Central memory CD8-positive, alpha-beta T cell (primary cell): ENCODE measurements around the gene USO1.
"Not testable (repeated sequence)": the region's sequence is repeated elsewhere in the genome, so short reads cannot be mapped to it uniquely, and the experiment has no call there.

Experiments
- ATAC-seq: fragments of 150-1000 bp; cut with Tn5 transposase; replicated peaks from 2 replicates; pipeline ENCODE4 v1.10.0; 2022; ENCODE audit warnings: mild to moderate bottlenecking, moderate FRiP score, moderate number of reproducible peaks; ENCODE audit not compliant: poor library complexity, severe bottlenecking; ENCODE audit errors: extremely low read depth
- DNase-seq, 2 donors: peaks; one replicate each; pipeline ENCODE4 v3.0.0; 2021; ENCODE audit warnings: low spot score in 2 of 2
- H3K27ac Mint-ChIP-seq: one replicate; pipeline ENCODE4 v1.8.0; 2022; ENCODE audit warnings: low read depth, mild to moderate bottlenecking, moderate library complexity, mixed read lengths
- H3K27me3 Mint-ChIP-seq: one replicate; pipeline ENCODE4 v1.8.0; 2022; ENCODE audit warnings: mixed read lengths
- H3K36me3 Mint-ChIP-seq: one replicate; pipeline ENCODE4 v1.8.0; 2022; ENCODE audit warnings: mild to moderate bottlenecking, moderate library complexity, mixed read lengths; ENCODE audit not compliant: insufficient read depth
- H3K4me1 Mint-ChIP-seq: one replicate; pipeline ENCODE4 v1.8.0; 2022; ENCODE audit warnings: mixed read lengths
- H3K4me3 Mint-ChIP-seq: one replicate; pipeline ENCODE4 v1.8.0; 2022; ENCODE audit warnings: mild to moderate bottlenecking, moderate library complexity, mixed read lengths
- H3K9me3 Mint-ChIP-seq: one replicate; pipeline ENCODE4 v1.8.0; 2022; ENCODE audit warnings: mixed read lengths

The USO1 gene

DNA sequence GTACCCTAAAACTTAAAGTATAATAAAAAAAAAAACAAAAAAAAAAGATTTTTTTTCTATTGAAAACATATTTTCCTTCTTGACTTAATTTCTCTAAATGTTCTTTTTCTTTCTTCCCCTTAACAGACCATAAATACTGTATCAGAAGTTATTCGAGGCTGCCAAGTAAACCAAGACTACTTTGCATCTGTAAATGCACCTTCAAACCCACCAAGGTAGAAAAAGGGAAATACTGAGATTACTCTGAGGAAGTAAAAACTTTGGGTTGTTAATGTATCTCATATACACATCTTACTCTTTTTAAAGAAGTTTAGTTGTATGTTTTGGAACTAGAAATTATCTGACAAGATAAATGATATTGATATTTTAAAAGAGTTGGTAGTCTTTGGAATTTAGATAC, 65.6 kb downstream of the USO1 start:
- no peak overlapping the region for H3K27ac Mint-ChIP-seq
- peaks cover 5% of the 10 kb centered on the region for H3K4me1 Mint-ChIP-seq
- DNase-seq, result no peak
- ATAC-seq, result no peak
- no peak overlapping the region for H3K4me3 Mint-ChIP-seq
- no peaks in the 10 kb centered on the region for H3K9me3 Mint-ChIP-seq
- H3K27me3 Mint-ChIP-seq, result no peaks in the 10 kb centered on the region
- peaks cover 45% of the 10 kb centered on the region for H3K36me3 Mint-ChIP-seq

DNA sequence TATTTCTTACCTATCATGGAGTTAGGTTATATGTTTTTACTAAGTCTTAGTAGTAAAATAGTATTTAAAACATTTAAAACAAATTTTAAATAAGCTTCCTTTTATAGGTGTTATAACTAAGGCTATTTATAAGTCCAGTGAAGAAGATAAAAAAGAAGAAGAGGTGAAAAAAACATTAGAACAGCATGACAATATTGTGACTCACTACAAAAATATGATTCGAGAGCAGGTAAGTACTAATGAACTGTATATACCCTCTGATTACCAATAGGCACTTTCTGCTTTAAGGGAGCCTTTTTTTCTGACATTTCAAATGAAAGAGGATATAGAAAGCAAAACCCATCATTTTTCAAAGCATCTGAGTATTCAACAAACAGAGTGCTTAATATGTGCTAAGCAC, 76.6 kb downstream of the USO1 start:
- peaks cover 46% of the 10 kb centered on the region for H3K36me3 Mint-ChIP-seq
- DNase-seq (no peak), ATAC-seq (no peak)
- H3K27me3 Mint-ChIP-seq, result no peaks in the 10 kb centered on the region
- H3K9me3 Mint-ChIP-seq, result no peaks in the 10 kb centered on the region
- no peak overlapping the region for H3K4me3 Mint-ChIP-seq
- H3K27ac Mint-ChIP-seq, result no peak overlapping the region
- no peaks in the 10 kb centered on the region for H3K4me1 Mint-ChIP-seq

DNA sequence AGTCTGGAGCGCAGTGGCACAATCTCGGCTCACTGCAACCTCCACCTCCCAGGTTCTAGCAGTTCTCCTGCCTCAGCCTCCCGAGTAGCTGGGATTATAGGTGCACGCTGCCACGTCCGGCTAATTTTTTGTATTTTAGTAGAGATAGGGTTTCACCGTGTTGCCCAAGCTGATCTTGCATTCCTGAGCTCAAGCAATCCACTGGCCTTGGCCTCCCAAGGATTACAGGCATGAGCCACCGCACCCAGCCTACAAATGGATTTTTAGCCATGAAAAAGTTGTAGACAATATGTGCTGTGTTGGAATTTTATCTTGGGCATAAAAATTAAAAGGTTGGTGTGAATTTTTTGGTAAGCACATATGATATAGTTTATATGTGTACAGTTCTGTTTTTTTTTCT, 81.7 kb downstream of the USO1 start:
- not testable (repeated sequence) for H3K9me3 Mint-ChIP-seq, H3K4me1 Mint-ChIP-seq, H3K27ac Mint-ChIP-seq, H3K27me3 Mint-ChIP-seq, H3K4me3 Mint-ChIP-seq, ATAC-seq, DNase-seq
- H3K36me3 Mint-ChIP-seq, result peaks cover 53% of the 10 kb centered on the region

DNA sequence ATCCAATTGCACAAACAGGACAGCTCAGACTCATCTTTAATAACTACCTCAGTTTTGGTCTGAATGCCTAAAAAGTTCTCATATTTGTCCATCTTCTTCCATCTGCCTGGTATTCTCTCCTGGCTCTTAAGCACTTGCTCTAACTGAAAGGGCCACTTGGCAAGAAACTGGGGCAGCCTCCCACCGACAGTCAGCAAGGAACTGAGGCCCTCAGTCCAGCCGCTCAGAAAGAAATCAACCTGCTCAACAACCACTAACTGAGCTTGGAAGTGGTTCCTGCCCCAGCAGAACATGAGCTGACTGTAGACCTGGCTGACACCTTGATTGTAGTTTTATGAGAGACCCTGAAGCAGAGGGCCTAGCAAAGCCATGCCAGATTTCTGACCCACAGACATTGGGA, 93.5 kb downstream of the USO1 start:
- Mint-ChIP-seq H3K4me3 (no peak overlapping the region), H3K27ac (no peak overlapping the region), H3K36me3 (peaks cover 9% of the 10 kb centered on the region), H3K4me1 (no peaks in the 10 kb centered on the region), H3K9me3 (no peaks in the 10 kb centered on the region), H3K27me3 (no peaks in the 10 kb centered on the region)
- DNase-seq (no peak), ATAC-seq (no peak)

DNA sequence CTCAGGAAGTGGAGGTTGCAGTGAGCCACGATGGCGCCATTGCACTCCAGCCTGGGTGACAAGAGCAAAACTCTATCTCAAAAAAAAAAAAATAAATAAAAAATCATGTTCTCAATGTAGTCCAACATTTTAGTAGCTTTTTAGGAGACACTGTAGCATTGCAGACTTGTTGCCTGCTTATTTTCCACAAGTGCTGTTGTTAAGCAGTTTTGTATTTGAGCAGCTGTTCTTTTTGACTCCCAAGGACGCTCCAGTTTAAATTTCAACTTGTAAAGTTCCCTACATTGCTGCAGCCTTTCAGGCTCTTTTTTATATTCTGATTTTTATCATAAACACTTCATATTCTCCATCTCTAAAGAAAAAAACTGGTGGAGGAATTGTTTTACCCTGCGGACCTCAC, 94.7 kb downstream of the USO1 start:
- no peak for ATAC-seq
- H3K4me3 Mint-ChIP-seq, result no peak overlapping the region
- H3K27me3 Mint-ChIP-seq, result no peaks in the 10 kb centered on the region
- H3K4me1 Mint-ChIP-seq, result no peaks in the 10 kb centered on the region
- no peak for DNase-seq
- H3K36me3 Mint-ChIP-seq, result peaks cover 6% of the 10 kb centered on the region
- H3K9me3 Mint-ChIP-seq, result no peaks in the 10 kb centered on the region
- no peak overlapping the region for H3K27ac Mint-ChIP-seq

DNA sequence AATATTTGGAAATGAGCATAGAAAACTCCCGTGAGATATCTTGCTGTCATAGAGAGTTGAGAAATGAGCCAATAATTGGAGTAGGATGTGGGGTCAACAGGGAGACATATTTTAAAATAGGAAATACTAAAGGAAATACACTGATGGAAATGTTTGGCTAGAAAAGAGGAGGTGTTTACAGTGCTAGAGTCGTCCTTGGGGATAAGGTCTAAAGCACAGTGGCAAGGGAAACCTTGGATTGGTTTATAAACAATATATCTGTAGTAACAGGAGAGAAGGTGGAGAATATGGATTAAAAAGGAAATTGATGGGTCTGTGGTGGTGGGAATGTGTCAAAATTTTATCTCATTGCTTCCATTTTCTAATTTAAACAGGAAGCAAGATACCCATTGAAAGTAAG, 95.8 kb downstream of the USO1 start:
- no peak for ATAC-seq
- H3K4me1 Mint-ChIP-seq, result no peaks in the 10 kb centered on the region
- peaks cover 3% of the 10 kb centered on the region for H3K36me3 Mint-ChIP-seq
- no peak for DNase-seq
- H3K4me3 Mint-ChIP-seq, result no peak overlapping the region
- H3K9me3 Mint-ChIP-seq, result no peaks in the 10 kb centered on the region
- H3K27ac Mint-ChIP-seq, result no peak overlapping the region
- no peaks in the 10 kb centered on the region for H3K27me3 Mint-ChIP-seq

DNA sequence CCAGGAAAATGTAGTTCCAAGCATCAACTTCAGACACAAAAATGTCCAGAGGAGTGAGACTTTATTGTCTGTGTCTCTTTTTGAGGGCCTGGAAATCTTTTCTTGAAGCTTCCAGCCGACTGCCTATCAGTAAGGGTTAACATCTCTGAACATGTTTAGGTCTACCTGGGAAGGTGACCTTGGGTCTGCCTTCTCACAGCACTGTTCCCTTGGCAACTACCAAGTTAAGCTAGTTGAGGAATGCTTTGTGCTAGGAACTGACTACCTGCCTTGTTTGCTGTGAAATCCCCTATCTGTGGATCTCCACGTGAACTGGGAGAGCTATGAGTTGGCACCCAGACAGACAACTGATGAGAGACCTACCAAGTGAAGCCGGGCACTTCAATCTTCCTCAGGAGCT, 96.3 kb downstream of the USO1 start:
- peaks cover 3% of the 10 kb centered on the region for H3K36me3 Mint-ChIP-seq
- H3K4me3 Mint-ChIP-seq, result no peak overlapping the region
- no peaks in the 10 kb centered on the region for H3K9me3 Mint-ChIP-seq
- no peak overlapping the region for H3K27ac Mint-ChIP-seq
- ATAC-seq (no peak), DNase-seq (no peak)
- H3K4me1 Mint-ChIP-seq, result no peaks in the 10 kb centered on the region
- H3K27me3 Mint-ChIP-seq, result no peaks in the 10 kb centered on the region

DNA sequence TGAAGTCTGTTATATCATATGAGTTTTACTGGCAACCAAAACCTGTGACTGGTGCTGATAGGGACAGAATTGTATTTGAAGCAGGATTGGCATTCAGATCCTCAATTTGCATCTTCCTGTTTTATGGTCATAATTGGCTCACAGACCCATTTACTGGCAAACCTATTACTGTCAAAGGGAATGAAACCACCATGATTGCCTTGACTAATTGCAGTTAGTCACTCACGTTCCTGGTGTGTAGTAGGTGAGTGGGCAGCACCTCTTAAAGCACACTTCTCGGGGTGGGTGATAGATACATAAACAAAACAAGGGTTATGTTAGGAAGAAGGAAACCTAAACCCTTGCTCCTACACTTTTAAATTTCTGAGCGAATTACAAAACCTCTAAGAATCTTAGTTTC, 96.8 kb downstream of the USO1 start:
- ATAC-seq, result no peak
- H3K4me3 Mint-ChIP-seq, result no peak overlapping the region
- no peaks in the 10 kb centered on the region for H3K27me3 Mint-ChIP-seq

DNA sequence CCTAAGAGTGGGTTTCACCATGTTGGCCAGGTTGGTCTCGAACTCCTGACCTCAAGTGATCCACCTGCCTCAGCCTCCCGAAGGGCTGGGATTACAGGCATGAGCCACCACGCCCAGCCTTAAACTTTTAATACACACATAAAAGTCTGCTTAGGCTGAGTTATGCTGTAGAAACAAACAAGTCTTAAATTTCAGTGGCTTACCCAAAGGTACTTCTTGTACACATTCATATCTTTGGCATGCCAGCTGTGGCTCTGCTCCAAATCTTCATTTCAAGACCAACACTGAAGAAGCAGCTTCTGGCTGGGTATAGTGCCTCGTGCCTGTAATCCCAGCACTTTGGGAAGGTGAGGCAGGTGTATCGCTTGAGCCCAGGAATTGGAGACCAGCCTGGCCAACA, 97.6 kb downstream of the USO1 start:
- Mint-ChIP-seq H3K27me3 (no peaks in the 10 kb centered on the region), H3K36me3 (peaks cover under 1% of the 10 kb centered on the region), H3K9me3 (no peaks in the 10 kb centered on the region), H3K4me3 (no peak overlapping the region), H3K4me1 (no peaks in the 10 kb centered on the region), H3K27ac (no peak overlapping the region)
- DNase-seq, result no peak
- no peak for ATAC-seq

More for the DNA sequence above, 96.8 kb downstream of the USO1 start:
- no peaks in the 10 kb centered on the region for H3K9me3 Mint-ChIP-seq
- H3K36me3 Mint-ChIP-seq, result peaks cover 3% of the 10 kb centered on the region
- H3K4me1 Mint-ChIP-seq, result no peaks in the 10 kb centered on the region
- DNase-seq, result no peak
- H3K27ac Mint-ChIP-seq, result no peak overlapping the region

DNA sequence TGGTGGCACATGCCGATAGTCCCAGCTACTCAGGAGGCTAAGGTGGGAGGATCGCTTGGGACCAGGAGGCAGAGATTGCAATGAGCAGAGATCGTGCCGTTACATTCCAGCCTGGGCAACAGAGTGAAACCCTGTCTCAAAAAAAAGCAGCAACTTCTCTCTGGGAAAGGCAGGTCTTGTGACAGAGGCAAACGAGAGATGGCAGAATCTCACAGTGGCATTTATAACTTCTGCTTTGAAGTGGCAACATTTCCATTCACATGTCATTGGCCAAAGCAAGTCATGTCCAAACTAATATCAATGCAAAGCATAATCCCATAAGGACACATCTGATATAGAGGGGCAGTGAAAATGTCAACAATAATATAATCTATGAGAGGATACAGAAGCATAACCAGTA, 98.0 kb downstream of the USO1 start:
- Mint-ChIP-seq H3K4me3 (no peak overlapping the region), H3K27me3 (no peaks in the 10 kb centered on the region), H3K27ac (no peak overlapping the region), H3K4me1 (no peaks in the 10 kb centered on the region), H3K36me3 (no peaks in the 10 kb centered on the region), H3K9me3 (no peaks in the 10 kb centered on the region)
- DNase-seq (no peak), ATAC-seq (no peak)

DNA sequence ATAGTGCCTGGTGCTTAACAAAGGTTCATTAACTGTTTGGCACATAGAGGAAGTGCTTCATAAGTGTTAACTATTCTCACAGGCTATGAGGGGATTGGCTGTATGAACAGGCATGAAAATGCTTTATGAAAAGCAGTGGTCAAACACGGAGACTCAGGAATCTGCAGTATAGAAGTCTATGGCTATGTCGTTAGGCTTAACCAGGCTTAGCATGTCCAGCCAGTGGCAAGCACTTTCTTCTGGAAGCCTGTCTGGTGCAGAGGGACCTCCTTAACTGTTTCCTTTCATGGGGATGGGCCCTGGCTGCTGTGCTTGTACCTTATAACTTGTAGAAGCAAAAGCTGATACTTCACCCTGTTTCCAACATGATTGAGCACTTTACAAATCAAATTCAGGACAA, 99.4 kb downstream of the USO1 start:
- Mint-ChIP-seq H3K9me3 (no peaks in the 10 kb centered on the region), H3K4me1 (no peaks in the 10 kb centered on the region), H3K4me3 (no peak overlapping the region), H3K36me3 (no peaks in the 10 kb centered on the region), H3K27me3 (no peaks in the 10 kb centered on the region), H3K27ac (no peak overlapping the region)
- ATAC-seq (no peak), DNase-seq (no peak)

DNA sequence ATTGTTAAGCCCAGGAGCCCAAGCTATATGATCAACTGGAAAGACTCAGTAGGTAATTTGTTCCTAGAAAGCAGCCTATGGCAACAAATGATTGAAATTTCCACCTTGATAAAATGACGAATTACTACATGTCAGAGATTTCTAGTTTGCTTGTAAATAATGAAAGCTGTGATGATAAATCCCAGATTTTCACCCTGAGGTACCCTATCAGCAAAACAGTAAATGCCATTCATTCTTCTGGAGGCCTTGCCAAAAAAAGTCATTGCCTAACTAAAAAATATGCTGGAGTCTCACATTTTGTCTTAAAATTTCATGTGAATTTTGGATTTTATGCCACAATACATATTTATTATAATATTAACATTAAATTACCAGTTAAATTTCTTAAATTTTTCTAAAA, 106.5 kb downstream of the USO1 start:
- no peak for DNase-seq
- H3K27me3 Mint-ChIP-seq, result no peaks in the 10 kb centered on the region

DNA sequence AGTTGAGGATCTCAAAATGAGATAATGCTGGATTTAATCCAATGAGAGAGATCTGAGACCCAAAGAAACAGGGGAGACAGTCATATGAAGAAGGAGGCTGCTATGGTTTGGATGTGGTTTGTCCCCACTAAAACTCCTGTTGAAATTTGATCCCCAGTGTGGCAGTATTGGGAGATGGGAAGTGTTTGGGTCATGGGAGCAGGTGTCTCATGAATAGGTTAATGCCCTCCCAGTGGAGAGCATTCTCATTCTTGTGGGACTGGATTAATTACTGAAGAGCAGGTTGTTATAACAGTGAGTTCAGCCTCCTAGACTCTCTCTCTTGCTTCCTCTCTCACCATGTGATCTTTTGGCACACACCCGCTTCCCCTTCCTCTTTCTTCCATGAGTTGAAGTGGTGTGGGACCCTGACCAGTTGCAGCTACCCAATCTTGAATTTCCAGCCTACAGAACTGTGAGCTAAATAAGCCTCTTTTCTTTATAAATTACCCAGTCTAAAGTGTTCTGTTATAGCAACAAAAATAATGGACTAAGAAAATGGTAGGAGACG, 107.6 kb downstream of the USO1 start:
- no peaks in the 10 kb centered on the region for H3K27me3 Mint-ChIP-seq
- H3K27ac Mint-ChIP-seq, result no peak overlapping the region
- ATAC-seq (no peak), DNase-seq (no peak)
- no peaks in the 10 kb centered on the region for H3K4me1 Mint-ChIP-seq
- H3K4me3 Mint-ChIP-seq, result no peak overlapping the region
- H3K9me3 Mint-ChIP-seq, result no peaks in the 10 kb centered on the region
- H3K36me3 Mint-ChIP-seq, result no peaks in the 10 kb centered on the region

More for the DNA sequence above, 106.5 kb downstream of the USO1 start:
- no peak for ATAC-seq
- Mint-ChIP-seq H3K4me1 (no peaks in the 10 kb centered on the region), H3K4me3 (no peak overlapping the region), H3K9me3 (no peaks in the 10 kb centered on the region), H3K27ac (no peak overlapping the region), H3K36me3 (no peaks in the 10 kb centered on the region)
